Hepatocyte (in vitro differentiated cells): ENCODE results near the gene INO80C.

Experiments used
- CTCF ChIP-seq: fragments of 200-600 bp; sonication (generic); IDR thresholded peaks from 2 replicates; pipeline ENCODE4 v1.5.1; 2016; ENCODE audit warnings: antibody characterized with exemption, mild to moderate bottlenecking; ENCODE audit not compliant: poor library complexity
- EZH2 ChIP-seq: fragments of 200-600 bp; sonication (generic); IDR thresholded peaks from 2 replicates; pipeline ENCODE4 v1.6.1; 2016; ENCODE audit warnings: antibody characterized with exemption, mild to moderate bottlenecking, borderline replicate concordance

GRCh38 chr18:35502052-35502451, 4.3 kb upstream of the INO80C start:
- TF ChIP-seq CTCF (no peak), EZH2 (no peak)
